A549 (cell line): Measurements from ENCODE around the gene SCYGR7.

ENCODE experiments used
- CEBPB ChIP-seq, 2 experiments: fragments of >200 bp in 1 of 2; sonication (Bioruptor Twin) in 1 of 2; formaldehyde crosslinking in 1 of 2; IDR thresholded peaks; 2 replicates each; pipeline ENCODE4 v1.6.1; 2012 to 2016
- EHF ChIP-seq: fragments of 250-450 bp; sonication (Bioruptor Pico); IDR thresholded peaks from 2 replicates; pipeline ENCODE4 v1.5.0; 2020; ENCODE audit warnings: mild to moderate bottlenecking
- TF ChIP-seq, protein P1 (sequence below): fragments of >200 bp; sonication (Bioruptor Twin); formaldehyde crosslinking; IDR thresholded peaks from 3 replicates; pipeline ENCODE4 v1.5.1; 2016

DNA sequence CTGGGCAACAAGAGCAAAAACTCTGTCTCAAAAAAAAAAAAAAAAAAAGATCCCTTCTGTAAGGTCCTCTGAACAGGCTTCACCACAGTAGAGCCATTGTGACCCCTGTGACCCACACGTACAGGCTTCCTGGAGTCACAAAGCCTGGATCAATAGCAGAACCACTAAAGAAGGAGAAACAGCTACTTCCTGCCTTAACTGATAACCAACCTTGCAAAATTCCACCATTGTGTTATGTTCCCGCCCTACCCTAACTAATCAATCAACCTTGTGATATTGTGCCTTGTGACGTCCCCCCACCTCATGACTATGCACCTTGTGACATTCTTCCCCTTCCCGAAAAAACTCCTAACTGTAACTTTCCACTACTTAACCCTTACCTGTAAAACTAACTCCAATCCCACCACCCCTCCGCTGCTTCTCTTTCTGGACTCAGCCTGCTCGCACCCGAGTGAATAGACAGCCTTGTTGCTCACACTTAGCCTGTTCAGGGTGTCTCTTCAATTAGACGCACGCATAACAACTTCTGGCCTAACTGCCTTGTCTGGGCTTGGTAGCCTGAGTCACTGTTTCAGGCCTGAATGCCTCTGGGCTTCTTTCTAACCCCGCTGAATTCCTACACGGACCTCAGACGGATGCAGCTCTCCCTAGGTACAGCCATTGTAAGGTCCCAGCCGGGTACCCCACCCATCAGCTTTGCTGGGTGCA lies 31.4 kb downstream of the SCYGR7 start:
- TF ChIP-seq, protein P1, sequence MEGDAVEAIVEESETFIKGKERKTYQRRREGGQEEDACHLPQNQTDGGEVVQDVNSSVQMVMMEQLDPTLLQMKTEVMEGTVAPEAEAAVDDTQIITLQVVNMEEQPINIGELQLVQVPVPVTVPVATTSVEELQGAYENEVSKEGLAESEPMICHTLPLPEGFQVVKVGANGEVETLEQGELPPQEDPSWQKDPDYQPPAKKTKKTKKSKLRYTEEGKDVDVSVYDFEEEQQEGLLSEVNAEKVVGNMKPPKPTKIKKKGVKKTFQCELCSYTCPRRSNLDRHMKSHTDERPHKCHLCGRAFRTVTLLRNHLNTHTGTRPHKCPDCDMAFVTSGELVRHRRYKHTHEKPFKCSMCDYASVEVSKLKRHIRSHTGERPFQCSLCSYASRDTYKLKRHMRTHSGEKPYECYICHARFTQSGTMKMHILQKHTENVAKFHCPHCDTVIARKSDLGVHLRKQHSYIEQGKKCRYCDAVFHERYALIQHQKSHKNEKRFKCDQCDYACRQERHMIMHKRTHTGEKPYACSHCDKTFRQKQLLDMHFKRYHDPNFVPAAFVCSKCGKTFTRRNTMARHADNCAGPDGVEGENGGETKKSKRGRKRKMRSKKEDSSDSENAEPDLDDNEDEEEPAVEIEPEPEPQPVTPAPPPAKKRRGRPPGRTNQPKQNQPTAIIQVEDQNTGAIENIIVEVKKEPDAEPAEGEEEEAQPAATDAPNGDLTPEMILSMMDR = no peak
- TF ChIP-seq CEBPB (IDR thresholded peaks at IDR 0.05) (no peak), EHF (CRISPR knock-in tag) (no peak)
